ENCODE measurements around the gene LHX6.
A peak's percentile ranks its signal among the peaks of the same experiment; 100 is the strongest.

The LHX6 gene

GRCh38 chr9:122234022-122234748 is 5.4 kb upstream of the LHX6 start:
- DNase-seq: no peak

GRCh38 chr9:122232796-122233306 is 4.1 kb upstream of the LHX6 start:
- no peak for DNase-seq

GRCh38 chr9:122229485-122229837 is 704 bp upstream of the LHX6 start:
- no peak for DNase-seq

GRCh38 chr9:122228191-122228567 is 578 bp downstream of the LHX6 start:
- no peak for DNase-seq

- DNase-seq: no peak
Observed at GRCh38 chr9:122227575-122227900, 1.2 kb downstream of the LHX6 start.

GRCh38 chr9:122226758-122227574 is 1.8 kb downstream of the LHX6 start:
- no peak for DNase-seq

- no peak for DNase-seq
Observed at GRCh38 chr9:122226142-122226757, 2.5 kb downstream of the LHX6 start.

- no peak for DNase-seq
Observed at GRCh38 chr9:122225312-122226141, 3.2 kb downstream of the LHX6 start.

GRCh38 chr9:122223435-122223834 is 5.3 kb downstream of the LHX6 start:
- DNase-seq: no peak

- no peak for DNase-seq
Observed at GRCh38 chr9:122222791-122223190, 6.0 kb downstream of the LHX6 start.

GRCh38 chr9:122221183-122221811 is 7.5 kb downstream of the LHX6 start:
- DNase-seq: no peak

GRCh38 chr9:122220673-122221182 is 8.0 kb downstream of the LHX6 start:
- no peak for DNase-seq

- no peak for DNase-seq
Observed at GRCh38 chr9:122219856-122220672, 8.7 kb downstream of the LHX6 start.

GRCh38 chr9:122218935-122219855 is 9.6 kb downstream of the LHX6 start:
- DNase-seq: peak; percentile 58

GRCh38 chr9:122218071-122218934 is 10.5 kb downstream of the LHX6 start:
- no peak for DNase-seq

GRCh38 chr9:122217640-122218039 is 11.1 kb downstream of the LHX6 start:
- DNase-seq: no peak

- no peak for DNase-seq
Observed at GRCh38 chr9:122216798-122217418, 11.8 kb downstream of the LHX6 start.

- no peak for DNase-seq
Observed at GRCh38 chr9:122216138-122216797, 12.5 kb downstream of the LHX6 start.
